Left lung (tissue), 10 donors: Measurements from ENCODE around the gene GNAT3. TPM values are rescaled to one million over a fixed set of nuclear protein-coding genes. Genes with fewer than 3 reads are reported as not detected.

Experiments
- ATAC-seq: fragments of 200-7000 bp; cut with Tn5 transposase; one replicate; pipeline ENCODE4 v1.9.1; 2020; ENCODE audit warnings: moderate library complexity
- DNase-seq, 4 donors: peaks; one replicate each; pipeline ENCODE4 v3.0.0-alpha.2; 2013 to 2020
- H3K27ac ChIP-seq, 2 donors: fragments of 200-600 bp; sonication (generic) in 1 of 2; one replicate each; pipeline versions ENCODE4 v1.5.0 to v1.8.0; 2020 to 2021
- H3K27me3 ChIP-seq, 2 donors: fragments of 200-600 bp; sonication (generic) in 1 of 2; one replicate each; pipeline versions ENCODE4 v1.5.0 to v1.8.0; 2020 to 2021
- H3K36me3 ChIP-seq, 2 donors: fragments of 200-600 bp; sonication (generic) in 1 of 2; one replicate each; pipeline versions ENCODE4 v1.5.0 to v1.8.0; 2020 to 2021
- H3K4me1 ChIP-seq, 2 donors: fragments of 200-600 bp; one replicate each; pipeline ENCODE4 v1.8.0; 2021
- H3K4me3 ChIP-seq, 2 donors: fragments of 200-600 bp; sonication (generic) in 1 of 2; one replicate each; pipeline versions ENCODE4 v1.5.0 to v1.8.0; 2020 to 2021; ENCODE audit warnings: mild to moderate bottlenecking in 1 of 2
- H3K9me3 ChIP-seq, 2 donors: fragments of 200-600 bp; sonication (generic) in 1 of 2; one replicate each; pipeline versions ENCODE4 v1.5.0 to v1.8.0; 2020 to 2021
- CTCF ChIP-seq, 2 donors: fragments of 200-600 bp; sonication (generic) in 1 of 2; IDR thresholded peaks; one replicate each; pipeline versions ENCODE4 v1.5.0 to v1.8.0; 2021; ENCODE audit warnings: antibody characterized with exemption in 2 of 2
- intact Hi-C, 2 donors: fragments of 100-400 bp; cut with DNase I; formaldehyde crosslinking; loops; one replicate each; pipeline versions ENCODE4 v1.11.2 to v1.14.2; 2022
- polyA plus RNA-seq, 6 donors: library from polyadenylated mRNA; unstranded; fragments of 120-200 nt; gene quantifications; one replicate each; pipeline ENCODE4 v1.2.1, GENCODE V29; 2013; ENCODE audit not compliant: insufficient read length in 6 of 6
- total RNA-seq, 2 donors: library from RNA; stranded (reverse); fragmentation: NEBNext Ultra II Directional; extraction: Animal tissue kit (Norgen Biotek cat#: 25700); gene quantifications; one replicate each; pipeline ENCODE4 v1.2.1, GENCODE V29; 2021
- donor health status: DM: no; HTN: yes; CAD: no.
- donor health status: DM: no; HTN: no; CAD: no.

The GNAT3 gene
- total and polyA plus RNA-seq, 8 donors = not detected

DNA sequence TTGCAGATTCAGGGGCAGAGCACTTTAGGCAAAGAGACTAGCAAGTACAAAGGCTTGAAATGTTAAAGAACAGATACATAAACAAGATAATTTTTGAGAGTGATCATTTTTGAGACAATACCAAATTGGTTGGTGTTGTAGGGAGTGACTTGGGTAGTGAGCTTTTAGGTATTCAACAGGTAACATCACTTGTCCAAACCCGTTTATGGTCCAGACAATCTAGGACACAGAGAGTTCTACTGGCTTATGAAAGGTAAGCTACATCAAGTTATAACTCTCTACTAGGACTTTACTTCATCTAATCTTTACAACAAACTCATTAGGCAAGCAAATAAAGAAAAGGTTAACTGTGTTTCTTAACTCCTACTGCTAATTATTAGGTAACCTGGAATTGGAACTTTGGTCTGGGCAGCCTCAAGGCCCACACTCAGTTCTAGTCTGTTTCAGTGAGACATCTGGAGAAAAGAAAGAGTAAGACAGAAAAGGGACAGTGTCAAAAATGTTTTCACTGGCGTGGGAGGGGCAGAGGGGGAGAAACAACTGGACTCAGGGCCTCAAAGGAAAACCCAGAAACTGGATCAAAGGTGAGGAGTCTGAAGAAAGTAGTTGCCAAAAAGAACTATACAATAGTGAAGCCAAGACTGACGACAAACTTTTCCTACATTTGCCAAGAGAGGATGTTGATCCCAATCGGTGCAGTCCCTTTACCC, 39.2 kb downstream of the GNAT3 start:
- no peak for DNase-seq
- no peak for TF ChIP-seq CTCF (IDR thresholded peaks at IDR 0.05)

GRCh38 chr7:80468931-80469714, 42.7 kb downstream of the GNAT3 start:
- H3K27ac ChIP-seq = no peak overlapping the region
- ATAC-seq (no peak), DNase-seq (no peak)
- no peaks in the 10 kb centered on the region for H3K36me3 ChIP-seq
- no peaks in the 10 kb centered on the region for H3K27me3 ChIP-seq
- no peaks in the 10 kb centered on the region for H3K9me3 ChIP-seq
- H3K4me1 ChIP-seq = no peaks in the 10 kb centered on the region
- intact Hi-C loops = no loop called here
- H3K4me3 ChIP-seq = no peak overlapping the region
- no peak for TF ChIP-seq CTCF (IDR thresholded peaks at IDR 0.05)

More for the DNA sequence above, 39.2 kb downstream of the GNAT3 start:
- Histone ChIP-seq H3K36me3 (no peaks in the 10 kb centered on the region), H3K4me3 (no peak overlapping the region), H3K27ac (no peak overlapping the region), H3K4me1 (no peaks in the 10 kb centered on the region), H3K9me3 (no peaks in the 10 kb centered on the region), H3K27me3 (no peaks in the 10 kb centered on the region)
- no peak for ATAC-seq
- intact Hi-C loops = no loop called here

DNA sequence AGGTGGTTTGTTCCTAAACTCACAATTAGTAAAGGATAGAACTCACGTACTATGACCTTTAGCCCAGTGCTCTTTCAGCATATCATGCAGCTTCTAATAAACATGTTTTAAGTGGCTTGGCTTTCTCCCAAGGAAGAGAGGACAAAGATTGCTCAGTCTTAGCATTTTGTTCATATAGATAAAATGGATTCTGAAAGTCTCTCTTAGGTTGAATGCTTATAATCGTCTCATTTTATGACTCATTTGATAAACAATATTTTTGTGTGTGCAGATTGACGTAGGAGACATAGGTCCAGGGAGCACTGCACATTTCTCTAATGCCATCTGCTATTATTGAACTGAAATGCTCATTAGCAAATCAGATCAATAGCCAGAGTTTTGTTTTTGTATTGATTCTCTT, 44.8 kb downstream of the GNAT3 start:
- no peaks in the 10 kb centered on the region for H3K9me3 ChIP-seq
- DNase-seq = no peak
- no peak for TF ChIP-seq CTCF (IDR thresholded peaks at IDR 0.05)
- no peaks in the 10 kb centered on the region for H3K36me3 ChIP-seq
- H3K4me1 ChIP-seq = no peaks in the 10 kb centered on the region
- no peak overlapping the region for H3K4me3 ChIP-seq
- H3K27ac ChIP-seq = no peak overlapping the region
- intact Hi-C loops = no loop called here
- no peaks in the 10 kb centered on the region for H3K27me3 ChIP-seq
- ATAC-seq = no peak

DNA sequence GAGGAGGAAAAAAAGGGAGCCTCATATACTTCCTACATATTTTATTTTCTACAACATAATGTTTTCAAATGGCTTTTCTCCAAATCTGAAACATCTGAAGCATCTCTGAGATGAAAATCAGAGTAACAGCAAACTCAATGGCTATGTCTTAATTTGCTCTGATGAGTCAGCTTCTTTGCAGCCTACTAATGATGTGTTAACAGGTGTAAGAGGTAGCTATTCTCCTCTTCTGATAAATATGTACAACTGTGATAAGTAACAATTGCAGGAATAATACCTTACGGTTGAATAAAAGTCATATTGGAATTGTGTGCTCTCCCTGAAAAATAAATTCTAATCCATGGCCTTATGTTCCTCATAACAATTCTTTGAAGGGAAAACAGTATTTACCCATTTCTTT, 45.2 kb downstream of the GNAT3 start:
- intact Hi-C loops = no loop called here
- Histone ChIP-seq H3K36me3 (no peaks in the 10 kb centered on the region), H3K27me3 (no peaks in the 10 kb centered on the region), H3K4me1 (no peaks in the 10 kb centered on the region), H3K27ac (no peak overlapping the region), H3K9me3 (no peaks in the 10 kb centered on the region), H3K4me3 (no peak overlapping the region)
- no peak for DNase-seq
- no peak for TF ChIP-seq CTCF (IDR thresholded peaks at IDR 0.05)
- no peak for ATAC-seq

DNA sequence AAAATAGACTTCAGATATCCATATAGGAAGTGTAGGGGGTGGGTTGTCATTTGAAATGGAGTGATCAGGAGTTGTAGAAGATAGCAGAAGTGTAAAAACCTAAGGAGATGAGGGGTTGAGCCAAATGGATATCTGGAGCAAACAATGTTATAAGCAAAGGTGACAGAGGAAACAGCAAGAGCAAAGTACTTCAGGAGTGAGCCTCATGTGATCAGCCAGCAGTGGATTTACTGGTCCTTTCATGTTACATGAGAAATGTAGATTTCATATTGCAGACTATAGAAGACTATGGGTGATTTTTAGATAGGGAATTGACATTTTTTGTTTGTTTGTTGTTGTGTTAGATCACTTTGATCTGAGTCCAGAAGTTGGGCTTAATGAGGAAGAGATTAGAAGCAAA, 47.7 kb downstream of the GNAT3 start:
- Histone ChIP-seq H3K4me3 (no peak overlapping the region), H3K9me3 (no peaks in the 10 kb centered on the region), H3K27ac (no peak overlapping the region), H3K36me3 (no peaks in the 10 kb centered on the region), H3K4me1 (no peaks in the 10 kb centered on the region), H3K27me3 (no peaks in the 10 kb centered on the region)
- ATAC-seq (no peak), DNase-seq (no peak)
- intact Hi-C loops = no loop called here
- TF ChIP-seq CTCF (IDR thresholded peaks at IDR 0.05) = no peak
